CD14-positive monocyte (primary cell): Measurements from ENCODE around the gene CLDND2. TPM values are rescaled to one million over a fixed set of nuclear protein-coding genes. Genes with fewer than 3 reads are reported as not detected.

Experiments
- DNase-seq, 3 donors: peaks; one replicate each; pipeline ENCODE4 v3.0.0-alpha.2; 2011 to 2022
- H2AFZ ChIP-seq: 2 replicates; pipeline ENCODE4 v1.6.0; 2012; ENCODE audit warnings: mild to moderate bottlenecking, low read depth, low read length, inconsistent platforms; ENCODE audit not compliant: insufficient read depth, poor library complexity, severe bottlenecking
- H3K27ac ChIP-seq, 2 donors: 1 replicate in 1 of 2; 2 replicates in 1 of 2; pipeline ENCODE4 v1.5.1; 2012 to 2013; ENCODE audit warnings: low read length in 2 of 2, control low read depth in 1 of 2, inconsistent platforms in 1 of 2, low read depth in 1 of 2, mild to moderate bottlenecking in 1 of 2
- H3K27me3 ChIP-seq, 2 donors: one replicate each; pipeline versions ENCODE4 v1.6.0 to v1.6.1; 2011 to 2013; ENCODE audit warnings: low read length in 2 of 2; ENCODE audit not compliant: control insufficient read depth in 2 of 2, insufficient read depth in 2 of 2
- H3K36me3 ChIP-seq, 2 donors: replicated peaks in 1 of 2; 1 replicate in 1 of 2; 2 replicates in 1 of 2; pipeline versions ENCODE4 v1.5.1 to v1.6.1; 2012 to 2013; ENCODE audit warnings: low read length in 2 of 2, control low read depth in 1 of 2, inconsistent platforms in 1 of 2, mild to moderate bottlenecking in 1 of 2; ENCODE audit not compliant: insufficient read depth in 2 of 2, control insufficient read depth in 1 of 2
- H3K4me1 ChIP-seq, 2 donors: 1 replicate in 1 of 2; 2 replicates in 1 of 2; pipeline versions ENCODE4 v1.5.1 to v1.6.1; 2012 to 2013; ENCODE audit warnings: low read length in 2 of 2, control low read depth in 1 of 2, inconsistent platforms in 1 of 2, mild to moderate bottlenecking in 1 of 2, moderate library complexity in 1 of 2; ENCODE audit not compliant: insufficient read depth in 2 of 2, control insufficient read depth in 1 of 2
- H3K4me2 ChIP-seq: replicated peaks from 2 replicates; pipeline ENCODE3; 2012; ENCODE audit warnings: low read length, moderate library complexity, mild to moderate bottlenecking; ENCODE audit not compliant: poor library complexity, severe bottlenecking; ENCODE audit errors: extremely low read depth
- H3K4me3 ChIP-seq, 3 experiments: fragments of 200-600 bp in 1 of 3; sonication (generic) in 1 of 3; replicated peaks in 1 of 3; 1 replicate in 2 of 3; 2 replicates in 1 of 3; pipeline ENCODE4 v1.5.1; 2011 to 2013; ENCODE audit warnings: low read length in 3 of 3, mild to moderate bottlenecking in 3 of 3, control low read depth in 2 of 3, low read depth in 2 of 3, inconsistent platforms in 1 of 3, moderate library complexity in 1 of 3
- H3K79me2 ChIP-seq: 2 replicates; pipeline ENCODE4 v1.6.0; 2012; ENCODE audit warnings: mild to moderate bottlenecking, control low read depth, inconsistent platforms, low read length, moderate library complexity; ENCODE audit not compliant: insufficient read depth
- H3K9ac ChIP-seq: 2 replicates; pipeline ENCODE4 v1.6.0; 2017; ENCODE audit warnings: low read length, mild to moderate bottlenecking; ENCODE audit not compliant: insufficient read depth, poor library complexity, severe bottlenecking
- H3K9me3 ChIP-seq, 2 donors: replicated peaks in 1 of 2; 1 replicate in 1 of 2; 2 replicates in 1 of 2; pipeline versions ENCODE4 v1.5.1 to v1.6.1; 2012 to 2013; ENCODE audit warnings: low read length in 2 of 2, control low read depth in 1 of 2; ENCODE audit not compliant: control insufficient read depth in 1 of 2, insufficient read depth in 1 of 2
- H4K20me1 ChIP-seq: 2 replicates; pipeline ENCODE4 v1.6.0; 2012; ENCODE audit warnings: mild to moderate bottlenecking, low read length, control low read depth, moderate library complexity; ENCODE audit not compliant: insufficient read depth
- H3K27ac Mint-ChIP-seq, 7 donors: one replicate each; pipeline ENCODE4 v1.8.0; 2020; ENCODE audit warnings: mild to moderate bottlenecking in 7 of 7, mixed read lengths in 7 of 7, moderate library complexity in 6 of 7, inconsistent platforms in 2 of 7
- H3K27me3 Mint-ChIP-seq, 3 donors: one replicate each; pipeline ENCODE4 v1.8.0; 2021 to 2022; ENCODE audit warnings: low read depth in 3 of 3, mild to moderate bottlenecking in 3 of 3, mixed read lengths in 3 of 3, moderate library complexity in 3 of 3, inconsistent platforms in 1 of 3
- H3K36me3 Mint-ChIP-seq, 2 donors: one replicate each; pipeline ENCODE4 v1.8.0; 2020; ENCODE audit warnings: mixed read lengths in 2 of 2, inconsistent platforms in 1 of 2, mild to moderate bottlenecking in 1 of 2
- H3K4me1 Mint-ChIP-seq: one replicate; pipeline ENCODE4 v1.8.0; 2020; ENCODE audit warnings: mild to moderate bottlenecking, mixed read lengths
- H3K4me3 Mint-ChIP-seq, 2 donors: one replicate each; pipeline ENCODE4 v1.8.0; 2020; ENCODE audit warnings: mild to moderate bottlenecking in 2 of 2, mixed read lengths in 2 of 2, moderate library complexity in 1 of 2
- H3K9me3 Mint-ChIP-seq, 7 donors: one replicate each; pipeline ENCODE4 v1.8.0; 2020 to 2022; ENCODE audit warnings: mixed read lengths in 7 of 7, mild to moderate bottlenecking in 6 of 7, moderate library complexity in 6 of 7, inconsistent platforms in 2 of 7
- CTCF ChIP-seq: fragments of 200-600 bp; IDR thresholded peaks from one replicate; pipeline ENCODE4 v1.8.0; 2022; ENCODE audit warnings: antibody characterized with exemption, mild to moderate bottlenecking
- WGBS: methylation state at CpG from one replicate; pipeline ENCODE4 v1.1.5; 2013; ENCODE audit warnings: missing lambda C conversion rate; ENCODE audit not compliant: insufficient coverage; 5-methylcytosine and 5-hydroxymethylcytosine counted together
- intact Hi-C, 2 donors: fragments of 100-400 bp; cut with micrococcal nuclease; formaldehyde crosslinking; loops; one replicate each; pipeline versions ENCODE4 v1.15.0 to v1.15.1; 2023
- polyA plus RNA-seq, 3 donors: library from polyadenylated mRNA; depleted of rRNA in 1 of 3; unstranded in 2 of 3; stranded (reverse) in 1 of 3; fragments of 300-500 nt in 2 of 3; fragments of >200 nt in 1 of 3; fragmentation: Illumina TruSeq in 2 of 3; gene quantifications; 1 replicate in 2 of 3; 2 replicates in 1 of 3; pipeline ENCODE4 v1.2.3, GENCODE V29; 2012 to 2021

Gene CLDND2
- polyA plus RNA-seq, 3 donors = 0.08 TPM; not detected in 2

- no peak overlapping the region for H2AFZ ChIP-seq
- no peaks in the 10 kb centered on the region for H3K9me3 ChIP-seq
- Mint-ChIP-seq H3K4me3 (no peak overlapping the region), H3K36me3 (peaks cover 47 to 62% of the 10 kb centered on the region in 2 donors), H3K4me1 (peaks cover 2% of the 10 kb centered on the region), H3K27ac (no peak overlapping the region), H3K27me3 (peaks cover 0 to 2% (median 2%) of the 10 kb centered on the region in 3 donors), H3K9me3 (no peaks in the 10 kb centered on the region)
- H3K36me3 ChIP-seq = peaks cover 38 to 49% of the 10 kb centered on the region in 2 donors
- no peaks in the 10 kb centered on the region for H3K27me3 ChIP-seq
- no peak overlapping the region for H3K4me2 ChIP-seq
- WGBS = 95% methylated on average over 8 of the region's 12 CpGs
- no peak overlapping the region for H3K4me3 ChIP-seq
- intact Hi-C loops = no loop called here
- H3K27ac ChIP-seq = no peak overlapping the region
- no peak for TF ChIP-seq CTCF
- no peaks in the 10 kb centered on the region for H4K20me1 ChIP-seq
- H3K9ac ChIP-seq = no peak overlapping the region
- H3K79me2 ChIP-seq = peaks cover 5% of the 10 kb centered on the region
- DNase-seq = no peak
- no peaks in the 10 kb centered on the region for H3K4me1 ChIP-seq
Observed at GRCh38 chr19:51354103-51354741, 14.6 kb downstream of the CLDND2 start.

DNA sequence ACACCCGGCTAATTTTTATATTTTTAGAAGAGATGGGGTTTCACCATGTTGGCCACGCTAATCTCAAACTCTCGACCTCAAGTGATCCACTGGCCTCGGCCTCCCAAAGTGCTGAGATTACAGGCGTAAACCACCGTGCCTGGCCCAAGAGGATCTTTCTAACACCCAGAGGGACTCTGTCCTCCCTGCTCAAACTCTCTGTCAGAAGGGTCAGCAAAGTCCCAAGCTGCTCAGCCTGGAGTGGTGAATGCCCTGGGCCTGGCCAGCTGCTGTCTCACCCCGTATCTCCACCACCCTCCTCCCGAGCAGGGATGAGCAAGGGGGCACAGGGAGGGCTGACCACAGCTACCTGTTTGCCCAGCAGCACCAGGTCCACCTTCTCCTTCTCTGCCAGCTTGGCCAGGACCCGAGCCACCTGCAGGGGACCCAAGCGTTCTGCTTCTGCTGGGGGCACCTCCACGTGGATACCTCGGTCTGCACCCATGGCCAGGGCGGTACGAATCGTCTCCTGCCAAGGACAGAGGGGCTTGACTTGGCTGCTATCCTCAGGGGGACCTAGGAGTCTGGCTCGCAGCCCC, 15.9 kb downstream of the CLDND2 start:
- no peak overlapping the region for H3K9ac ChIP-seq
- no peak for TF ChIP-seq CTCF
- intact Hi-C loops = no loop called here

More for the DNA sequence above, 15.9 kb downstream of the CLDND2 start:
- no peak overlapping the region for H3K4me3 ChIP-seq
- peaks cover 2% of the 10 kb centered on the region for H3K4me1 Mint-ChIP-seq
- no peaks in the 10 kb centered on the region for H3K4me1 ChIP-seq
- H3K27ac Mint-ChIP-seq = no peak overlapping the region
- no peaks in the 10 kb centered on the region for H3K9me3 Mint-ChIP-seq
- H3K27me3 ChIP-seq = no peaks in the 10 kb centered on the region
- H3K79me2 ChIP-seq = peaks cover 5% of the 10 kb centered on the region
- H4K20me1 ChIP-seq = no peaks in the 10 kb centered on the region
- H2AFZ ChIP-seq = no peak overlapping the region
- H3K4me3 Mint-ChIP-seq = no peak overlapping the region
- no peak overlapping the region for H3K4me2 ChIP-seq
- no peaks in the 10 kb centered on the region for H3K9me3 ChIP-seq
- H3K36me3 Mint-ChIP-seq = peaks cover 50 to 61% of the 10 kb centered on the region in 2 donors
- WGBS = 98% methylated on average over 6 of the region's 16 CpGs
- DNase-seq = no peak
- peaks cover 0 to 2% (median 2%) of the 10 kb centered on the region in 3 donors for H3K27me3 Mint-ChIP-seq
- H3K27ac ChIP-seq = no peak overlapping the region
- peaks cover 45 to 58% of the 10 kb centered on the region in 2 donors for H3K36me3 ChIP-seq
